OCI-LY3 (cell line): ENCODE measurements around the gene COL4A2.

ENCODE experiments used
- H2AFZ ChIP-seq: fragments of 200-600, 300-600 bp; shearing (Covaris generic); 2 replicates; pipeline ENCODE4 v1.6.0; 2014; ENCODE audit warnings: antibody characterized with exemption, low read depth, low read length
- H3K27ac ChIP-seq: fragments of 200-600, 300-600 bp; sonication (generic); 2 replicates; pipeline ENCODE4 v1.5.1; 2014; ENCODE audit warnings: mild to moderate bottlenecking, low read length, moderate library complexity, mixed read lengths
- H3K27me3 ChIP-seq: fragments of 200-600, 300-600 bp; sonication (generic); 2 replicates; pipeline ENCODE4 v1.6.1; 2014; ENCODE audit warnings: low read depth, low read length, mixed read lengths
- H3K36me3 ChIP-seq: fragments of 200-600, 300-600 bp; sonication (generic); replicated peaks from 2 replicates; pipeline ENCODE3; 2014; ENCODE audit warnings: low read depth, low read length, mixed read lengths
- H3K4me1 ChIP-seq: fragments of 300-600, 200-600 bp; sonication (generic); 2 replicates; pipeline ENCODE4 v1.6.1; 2014; ENCODE audit warnings: low read length, mixed read lengths
- H3K4me2 ChIP-seq: fragments of 200-600, 300-600 bp; sonication (generic); 2 replicates; pipeline ENCODE4 v1.6.1; 2014; ENCODE audit warnings: low read length, mixed read lengths
- H3K4me3 ChIP-seq: fragments of 300-600, 200-600 bp; sonication (generic); 2 replicates; pipeline ENCODE4 v1.5.1; 2014; ENCODE audit warnings: antibody characterized with exemption, mild to moderate bottlenecking, low read length, moderate library complexity
- H3K79me2 ChIP-seq: fragments of 300-600, 200-600 bp; shearing (Covaris generic); 2 replicates; pipeline ENCODE4 v1.6.1; 2014; ENCODE audit warnings: mild to moderate bottlenecking, low read length, mixed read lengths
- H3K9ac ChIP-seq: fragments of 300-600, 200-600 bp; shearing (Covaris generic); 2 replicates; pipeline ENCODE4 v1.6.0; 2014; ENCODE audit warnings: mild to moderate bottlenecking, low read length, moderate library complexity
- H3K9me3 ChIP-seq: fragments of 200-600, 300-600 bp; shearing (Covaris generic); 2 replicates; pipeline ENCODE4 v1.6.1; 2014; ENCODE audit warnings: low read length, mixed read lengths; ENCODE audit not compliant: insufficient read depth
- H4K20me1 ChIP-seq: fragments of 200-600, 300-600 bp; sonication (generic); 2 replicates; pipeline ENCODE4 v1.6.1; 2016; ENCODE audit warnings: low read length, mixed read lengths; ENCODE audit not compliant: insufficient read depth
- EZH2phosphoT487 ChIP-seq: fragments of 200-600 bp; shearing (Covaris generic); IDR thresholded peaks from 2 replicates; pipeline ENCODE4 v1.6.1; 2018; ENCODE audit warnings: antibody characterized with exemption, mixed run types, low read depth
- TF ChIP-seq, protein P1 (sequence below): fragments of 200-600, 300-600 bp; sonication (generic); IDR thresholded peaks from 2 replicates; pipeline ENCODE4 v1.5.1; 2014; ENCODE audit warnings: antibody characterized with exemption, low read length, low read depth

Gene COL4A2

DNA sequence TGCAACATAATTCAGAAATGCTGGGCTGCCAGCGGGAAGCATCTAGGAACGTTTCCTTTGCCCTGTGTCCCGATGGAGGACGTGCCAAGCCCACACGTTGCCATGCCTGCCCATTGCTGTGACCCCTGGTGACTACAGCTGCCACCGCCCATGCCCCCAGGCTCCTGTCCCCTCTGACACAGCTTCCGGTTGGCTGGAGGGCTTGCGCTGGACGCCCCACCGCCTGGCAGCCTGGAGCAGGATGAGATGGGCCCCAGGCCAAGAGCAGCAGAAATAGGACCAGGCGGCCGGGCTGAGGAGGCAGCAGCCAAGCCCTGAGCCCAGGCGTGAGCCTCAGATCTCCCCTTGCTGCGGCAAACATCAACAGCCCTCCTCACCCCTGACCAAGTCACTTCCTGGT, 125.9 kb downstream of the COL4A2 start:
- no peak overlapping the region for H3K4me3 ChIP-seq
- no peaks in the 10 kb centered on the region for H3K4me1 ChIP-seq
- H2AFZ ChIP-seq, result no peak overlapping the region
- H3K79me2 ChIP-seq, result no peaks in the 10 kb centered on the region
- TF ChIP-seq, protein P1, sequence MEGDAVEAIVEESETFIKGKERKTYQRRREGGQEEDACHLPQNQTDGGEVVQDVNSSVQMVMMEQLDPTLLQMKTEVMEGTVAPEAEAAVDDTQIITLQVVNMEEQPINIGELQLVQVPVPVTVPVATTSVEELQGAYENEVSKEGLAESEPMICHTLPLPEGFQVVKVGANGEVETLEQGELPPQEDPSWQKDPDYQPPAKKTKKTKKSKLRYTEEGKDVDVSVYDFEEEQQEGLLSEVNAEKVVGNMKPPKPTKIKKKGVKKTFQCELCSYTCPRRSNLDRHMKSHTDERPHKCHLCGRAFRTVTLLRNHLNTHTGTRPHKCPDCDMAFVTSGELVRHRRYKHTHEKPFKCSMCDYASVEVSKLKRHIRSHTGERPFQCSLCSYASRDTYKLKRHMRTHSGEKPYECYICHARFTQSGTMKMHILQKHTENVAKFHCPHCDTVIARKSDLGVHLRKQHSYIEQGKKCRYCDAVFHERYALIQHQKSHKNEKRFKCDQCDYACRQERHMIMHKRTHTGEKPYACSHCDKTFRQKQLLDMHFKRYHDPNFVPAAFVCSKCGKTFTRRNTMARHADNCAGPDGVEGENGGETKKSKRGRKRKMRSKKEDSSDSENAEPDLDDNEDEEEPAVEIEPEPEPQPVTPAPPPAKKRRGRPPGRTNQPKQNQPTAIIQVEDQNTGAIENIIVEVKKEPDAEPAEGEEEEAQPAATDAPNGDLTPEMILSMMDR, result no peak
- TF ChIP-seq EZH2phosphoT487, result no peak
- H3K36me3 ChIP-seq, result no peaks in the 10 kb centered on the region
- H3K4me2 ChIP-seq, result no peak overlapping the region
- H3K27ac ChIP-seq, result no peak overlapping the region
- H3K27me3 ChIP-seq, result peaks cover 45% of the 10 kb centered on the region
- H3K9me3 ChIP-seq, result no peaks in the 10 kb centered on the region
- H3K9ac ChIP-seq, result no peak overlapping the region
- no peaks in the 10 kb centered on the region for H4K20me1 ChIP-seq

DNA sequence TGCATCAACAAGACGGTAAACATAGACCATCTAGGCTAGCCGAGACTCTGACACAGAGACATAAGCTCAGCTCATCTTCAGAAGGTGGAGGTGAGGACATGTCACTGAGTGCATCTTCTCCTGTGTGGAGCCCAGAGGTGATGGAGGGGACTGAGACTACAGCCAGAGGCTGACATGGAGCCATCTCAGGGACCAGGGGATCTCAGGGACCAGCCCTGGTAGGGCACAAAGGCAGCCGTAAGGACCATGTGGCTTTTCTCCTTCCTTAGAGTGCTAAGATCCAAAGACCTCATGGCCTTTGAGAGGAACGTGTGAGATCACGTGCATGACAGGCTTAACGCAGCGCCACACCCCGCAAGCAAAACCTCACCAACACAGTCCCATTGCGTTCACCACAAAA, 127.5 kb downstream of the COL4A2 start:
- Histone ChIP-seq H3K79me2 (no peaks in the 10 kb centered on the region), H3K36me3 (no peaks in the 10 kb centered on the region), H3K9ac (no peak overlapping the region), H3K4me1 (no peaks in the 10 kb centered on the region), H3K9me3 (no peaks in the 10 kb centered on the region), H3K4me2 (no peak overlapping the region), H3K27me3 (peaks cover 35% of the 10 kb centered on the region), H2AFZ (no peak overlapping the region), H3K27ac (no peak overlapping the region), H3K4me3 (no peak overlapping the region), H4K20me1 (no peaks in the 10 kb centered on the region)
- no peak for TF ChIP-seq EZH2phosphoT487
- TF ChIP-seq, protein P1, result no peak

DNA sequence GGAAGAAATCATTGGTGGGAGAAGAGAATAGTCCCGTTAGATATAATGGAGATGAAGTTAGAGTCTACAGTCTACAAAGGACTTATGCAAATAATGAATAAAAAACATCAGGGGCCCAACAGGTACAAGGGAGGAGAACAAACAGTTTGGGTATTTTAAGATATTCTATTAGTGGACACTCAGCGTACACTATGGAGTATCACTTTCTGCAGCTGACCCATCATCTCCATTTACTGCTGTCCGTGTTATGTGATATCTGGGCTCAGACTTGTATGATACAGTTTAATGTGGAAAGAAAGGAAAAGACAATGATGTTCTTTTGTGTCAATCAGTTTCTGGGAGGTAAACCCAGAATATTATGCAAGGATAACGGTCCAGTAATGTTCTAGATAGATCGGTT, 128.2 kb downstream of the COL4A2 start:
- no peaks in the 10 kb centered on the region for H3K79me2 ChIP-seq
- H3K4me2 ChIP-seq, result no peak overlapping the region
- no peak overlapping the region for H3K27ac ChIP-seq
- H4K20me1 ChIP-seq, result no peaks in the 10 kb centered on the region
- H3K4me3 ChIP-seq, result no peak overlapping the region
- TF ChIP-seq EZH2phosphoT487, result no peak
- TF ChIP-seq, protein P1, result no peak
- H3K9ac ChIP-seq, result no peak overlapping the region
- H2AFZ ChIP-seq, result no peak overlapping the region
- H3K4me1 ChIP-seq, result no peaks in the 10 kb centered on the region
- no peaks in the 10 kb centered on the region for H3K36me3 ChIP-seq
- H3K27me3 ChIP-seq, result peaks cover 37% of the 10 kb centered on the region
- H3K9me3 ChIP-seq, result no peaks in the 10 kb centered on the region

DNA sequence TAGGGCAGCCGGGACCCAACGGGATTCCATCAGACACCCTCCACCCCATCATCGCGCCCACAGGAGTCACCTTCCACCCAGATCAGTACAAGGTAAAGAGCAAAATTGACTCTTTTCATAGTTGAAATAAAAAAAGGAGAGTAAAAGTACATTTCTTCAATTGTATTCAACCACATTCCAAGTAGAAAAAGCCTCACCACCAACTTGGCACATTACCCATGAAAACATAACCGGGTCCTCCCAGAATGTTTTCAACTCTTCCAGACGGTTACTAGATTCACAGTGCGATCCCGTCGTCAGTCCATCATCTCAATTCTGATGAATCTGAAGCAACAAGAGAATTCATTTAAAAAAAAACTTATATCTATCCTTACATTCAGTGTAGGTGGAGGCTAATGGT, 129.2 kb downstream of the COL4A2 start:
- Histone ChIP-seq H3K27ac (no peak overlapping the region), H3K4me2 (no peak overlapping the region), H3K27me3 (peaks cover 32% of the 10 kb centered on the region)

More for the DNA sequence above, 129.2 kb downstream of the COL4A2 start:
- Histone ChIP-seq H3K4me3 (no peak overlapping the region), H3K36me3 (no peaks in the 10 kb centered on the region), H3K79me2 (no peaks in the 10 kb centered on the region), H3K9me3 (no peaks in the 10 kb centered on the region), H4K20me1 (no peaks in the 10 kb centered on the region), H2AFZ (no peak overlapping the region), H3K9ac (no peak overlapping the region), H3K4me1 (no peaks in the 10 kb centered on the region)
- no peak for TF ChIP-seq EZH2phosphoT487
- TF ChIP-seq, protein P1, result no peak
